ENCODE results near the gene COMTD1.

GRCh38 chr10:75281974-75282373 lies 46.2 kb upstream of the COMTD1 start:
- TF ChIP-seq CTCF (IDR thresholded peaks at IDR 0.05; ENCODE audit: extremely low read depth in 1 of 2, insufficient read depth in 1 of 2, low read depth in 1 of 2, low read length in 2 of 2) (no peak), POLR2AphosphoS5 (IDR thresholded peaks at IDR 0.05; ENCODE audit: insufficient read depth, low read depth, low read length) (no peak), POLR2A (IDR thresholded peaks at IDR 0.05; ENCODE audit: low read depth, low read length) (no peak), EZH2 (IDR thresholded peaks at IDR 0.05; ENCODE audit: borderline replicate concordance, low read depth, low read length, severe bottlenecking) (no peak), MAX (IDR thresholded peaks at IDR 0.05; ENCODE audit: insufficient read depth, insufficient read length) (no peak), FOS (IDR thresholded peaks at IDR 0.05; ENCODE audit: borderline replicate concordance, insufficient read depth, low read length) (no peak)
